ENCODE results near the gene RPS15. TPM values are rescaled to one million over a fixed set of nuclear protein-coding genes. Genes with fewer than 3 reads are reported as not detected.
"Not testable (repeated sequence)": the region's sequence is repeated elsewhere in the genome, so short reads cannot be mapped to it uniquely, and the experiment has no call there.

RPS15 gene
- polyA plus RNA-seq, 1 of the 3 experiments (the other 2 are of a cell fraction), result 3,749 TPM

- Histone ChIP-seq H3K4me1 (ENCODE audit: control insufficient read depth in 1 of 2, insufficient read depth in 2 of 2, low read depth in 1 of 2, low read length in 1 of 2) (peaks cover 3 to 17% of the 10 kb centered on the region in 2 experiments; a peak in 3 of 4 replicates), H3K36me3 (replicated peaks in 1 of 2; ENCODE audit: control insufficient read depth in 1 of 2, insufficient read depth in 2 of 2, low read length in 1 of 2) (peaks cover 36 to 44% of the 10 kb centered on the region in 2 experiments), H3F3A (replicated peaks; ENCODE audit: insufficient read depth) (peaks cover 62% of the 10 kb centered on the region), H3K79me2 (ENCODE audit: insufficient read depth) (peaks cover 43% of the 10 kb centered on the region), H4K20me1 (ENCODE audit: insufficient read depth) (peaks cover 56% of the 10 kb centered on the region), H3K9ac (peak overlapping the region; percentile 96), H3K4me3 (ENCODE audit: low read depth in 2 of 2, low read length in 1 of 2) (peak overlapping the region; percentile 80 to 81), H3K27me3 (ENCODE audit: insufficient read depth) (no peaks in the 10 kb centered on the region), H2AFZ (ENCODE audit: low read depth) (no peak overlapping the region), H3K4me2 (peak overlapping the region; percentile 97), H3K27ac (ENCODE audit: low read depth in 2 of 2, low read length in 1 of 2) (peak overlapping the region; percentile 81 to 82; a peak in 3 of 4 replicates), H3K9me3 (no peaks in the 10 kb centered on the region), H3K9me2 (no peaks in the 10 kb centered on the region)
- TF ChIP-seq CHD2 (IDR thresholded peaks at IDR 0.05; ENCODE audit: low read length, partially characterized antibody) (no peak), SIN3A (IDR thresholded peaks at IDR 0.05; ENCODE audit: borderline replicate concordance, low read depth, low read length) (peak; percentile 70; the same call in 1 of the 2 replicates), CTCF (IDR thresholded peaks at IDR 0.05) (no peak), USF1 (IDR thresholded peaks at IDR 0.05; ENCODE audit: borderline replicate concordance, low read depth) (peak; percentile 61; the same call in 1 of the 2 replicates), TAF1 (IDR thresholded peaks at IDR 0.05; ENCODE audit: borderline replicate concordance, low read depth, low read length) (no peak)
- peak; percentile 64 for DNase-seq
- ChIA-PET POLR2A (interaction anchor here (1.1 kb wide), 1 partner anchor 170 kb away, joined by 3 read pairs; the partner anchor contains the start of gene CIRBP), CTCF (interaction anchor here (0.7 to 1.3 kb wide), 3 partner anchors 14 to 64 kb away, joined by 3 read pairs; no protein-coding TSS in a partner anchor)
- WGBS (ENCODE audit: low lambda C conversion rate), result 3% methylated on average over 18 of the region's 26 CpGs
Measured at GRCh38 chr19:1438933-1439354, 748 bp downstream of the RPS15 start.

DNA sequence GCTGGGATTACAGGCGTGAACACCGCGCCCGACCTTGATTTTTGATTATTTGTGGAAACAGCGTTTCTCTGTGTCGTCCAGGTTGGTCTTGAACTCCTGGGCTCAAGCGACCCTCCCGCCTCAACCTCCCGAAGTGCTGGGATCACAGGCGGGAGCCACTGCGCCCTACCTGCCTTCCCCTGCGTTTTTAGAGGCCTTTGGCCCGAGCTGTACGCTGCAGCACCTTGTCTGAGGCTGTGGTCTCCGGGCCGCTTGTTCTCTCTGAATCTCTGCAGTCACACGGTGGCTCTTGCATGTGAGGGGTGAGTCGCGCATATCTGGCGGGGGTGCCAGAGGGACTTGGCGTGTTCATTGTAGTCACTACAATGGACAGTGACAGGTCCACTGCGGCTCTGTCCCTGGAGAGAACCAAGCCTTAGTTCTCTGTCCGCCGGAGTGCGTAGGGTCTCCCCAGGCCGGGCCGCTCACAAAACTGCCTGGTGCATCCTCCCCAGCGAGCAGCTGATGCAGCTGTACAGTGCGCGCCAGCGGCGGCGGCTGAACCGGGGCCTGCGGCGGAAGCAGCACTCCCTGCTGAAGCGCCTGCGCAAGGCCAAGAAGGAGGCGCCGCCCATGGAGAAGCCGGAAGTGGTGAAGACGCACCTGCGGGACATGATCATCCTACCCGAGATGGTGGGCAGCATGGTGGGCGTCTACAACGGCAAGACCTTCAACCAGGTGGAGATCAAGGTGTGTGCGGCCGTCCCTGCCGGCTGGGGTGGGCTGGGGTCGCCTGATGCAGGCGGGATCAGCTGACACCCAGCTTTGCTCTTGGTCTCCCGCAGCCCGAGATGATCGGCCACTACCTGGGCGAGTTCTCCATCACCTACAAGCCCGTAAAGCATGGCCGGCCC, 1.6 kb downstream of the RPS15 start:
- H3K4me3 ChIP-seq (ENCODE audit: low read depth in 2 of 2, low read length in 1 of 2), result peak overlapping the region; percentile 80 to 81
- peak overlapping the region; percentile 35 to 81; a peak in 2 of 4 replicates for H3K27ac ChIP-seq (ENCODE audit: low read depth in 2 of 2, low read length in 1 of 2)
- not testable (repeated sequence) for H3K9me2 ChIP-seq; H3K27me3 ChIP-seq (ENCODE audit: insufficient read depth); H2AFZ ChIP-seq (ENCODE audit: low read depth); H3K9me3 ChIP-seq
- peak overlapping the region; percentile 96 for H3K9ac ChIP-seq
- H3K4me1 ChIP-seq (ENCODE audit: control insufficient read depth in 1 of 2, insufficient read depth in 2 of 2, low read depth in 1 of 2, low read length in 1 of 2), result peaks cover 3 to 17% of the 10 kb centered on the region in 2 experiments; a peak in 3 of 4 replicates
- H3F3A ChIP-seq (replicated peaks; ENCODE audit: insufficient read depth), result peaks cover 70% of the 10 kb centered on the region
- CTCF ChIA-PET, result interaction anchor here (1.0 to 1.4 kb wide), 3 partner anchors 15 to 63 kb away, joined by 3 to 4 read pairs (median 3); no protein-coding TSS in a partner anchor
- peaks cover 62% of the 10 kb centered on the region for H4K20me1 ChIP-seq (ENCODE audit: insufficient read depth)
- H3K4me2 ChIP-seq, result peak overlapping the region; percentile 97
- POLR2A ChIA-PET, result interaction anchor here (1.1 kb wide), 1 partner anchor 171 kb away, joined by 3 read pairs; the partner anchor contains the start of gene CIRBP
- peaks cover 36% of the 10 kb centered on the region in 2 experiments for H3K36me3 ChIP-seq (replicated peaks in 1 of 2; ENCODE audit: control insufficient read depth in 1 of 2, insufficient read depth in 2 of 2, low read length in 1 of 2)
- peaks cover 43% of the 10 kb centered on the region for H3K79me2 ChIP-seq (ENCODE audit: insufficient read depth)
- TF ChIP-seq POLR2AphosphoS5 (IDR thresholded peaks at IDR 0.05; ENCODE audit: low read depth, low read length), result 0 out of 2 replicates have a peak, but pooled peaks have one; percentile 15
- DNase-seq, result peak; percentile 55
- 34% methylated on average over 32 of the region's 57 CpGs for WGBS (ENCODE audit: low lambda C conversion rate)

All from SK-N-SH (cell line).